B cell (primary cell): ENCODE results near the gene RHOT2. TPM values are rescaled to one million over a fixed set of nuclear protein-coding genes. Genes with fewer than 3 reads are reported as not detected.

ENCODE experiments used
- ATAC-seq: fragments of 200-7000 bp; cut with Tn5 transposase; one replicate; pipeline ENCODE4 v1.10.0; 2021; ENCODE audit warnings: low read depth, mild to moderate bottlenecking, moderate number of reproducible peaks, moderate library complexity
- CTCF ChIA-PET: fragments of 350-600 bp; sonication (Branson Sonifier 250); formaldehyde crosslinking; loops from one replicate; lab custom pipeline; 2021; ENCODE audit warnings: antibody characterized with exemption, inconsistent platforms; lab: Charles Lee
- POLR2A ChIA-PET: fragments of 350-600 bp; sonication (Branson Sonifier 250); formaldehyde crosslinking; loops from one replicate; lab custom pipeline; 2021; ENCODE audit warnings: antibody characterized with exemption; lab: Charles Lee
- DNase-seq: peaks from one replicate; pipeline ENCODE4 v3.0.0; 2013
- H2AFZ ChIP-seq: 2 replicates; pipeline ENCODE4 v1.6.1; 2012; ENCODE audit warnings: mild to moderate bottlenecking, low read depth, low read length; ENCODE audit not compliant: insufficient read depth, poor library complexity, severe bottlenecking
- H3K27ac ChIP-seq, 2 donors: 1 replicate in 1 of 2; 2 replicates in 1 of 2; pipeline ENCODE4 v1.5.1; 2012 to 2013; ENCODE audit warnings: low read length in 2 of 2, mild to moderate bottlenecking in 2 of 2, moderate library complexity in 1 of 2
- H3K27me3 ChIP-seq, 4 experiments: fragments of 200-600 bp in 1 of 4; sonication (generic) in 1 of 4; replicated peaks in 1 of 4; 1 replicate in 2 of 4; 2 replicates in 2 of 4; pipeline versions ENCODE4 v1.6.1 to v1.7.0; 2013 to 2016; ENCODE audit warnings: low read length in 3 of 4, mild to moderate bottlenecking in 2 of 4, mixed read lengths in 1 of 4, moderate library complexity in 1 of 4; ENCODE audit not compliant: insufficient read depth in 4 of 4, control insufficient read depth in 3 of 4; ENCODE audit errors: control extremely low read depth in 1 of 4
- H3K36me3 ChIP-seq, 2 experiments: replicated peaks in 1 of 2; 1 replicate in 1 of 2; 2 replicates in 1 of 2; pipeline versions ENCODE4 v1.6.1 to v1.7.1; 2013; ENCODE audit warnings: low read length in 1 of 2; ENCODE audit not compliant: insufficient read depth in 2 of 2, control insufficient read depth in 1 of 2; ENCODE audit errors: control extremely low read depth in 1 of 2, extremely low read depth in 1 of 2
- H3K4me1 ChIP-seq, 2 donors: fragments of 200-600 bp in 1 of 2; sonication (generic) in 1 of 2; 1 replicate in 1 of 2; 2 replicates in 1 of 2; pipeline versions ENCODE4 v1.5.1 to v1.6.1; 2013 to 2017; ENCODE audit warnings: low read length in 2 of 2; ENCODE audit not compliant: control insufficient read depth in 2 of 2, insufficient read depth in 2 of 2
- H3K4me2 ChIP-seq: replicated peaks from 2 replicates; pipeline ENCODE3; 2012; ENCODE audit warnings: mild to moderate bottlenecking, low read depth, low read length; ENCODE audit not compliant: poor library complexity, severe bottlenecking
- H3K4me3 ChIP-seq, 5 experiments: fragments of 200-600 bp in 1 of 5; sonication (generic) in 1 of 5; 1 replicate in 3 of 5; 2 replicates in 2 of 5; pipeline versions ENCODE4 v1.5.1 to v1.7.0; 2011 to 2016; ENCODE audit warnings: low read length in 4 of 5, mild to moderate bottlenecking in 4 of 5, low read depth in 2 of 5, control low read depth in 1 of 5, moderate library complexity in 1 of 5; ENCODE audit not compliant: insufficient read depth in 1 of 5; ENCODE audit errors: control extremely low read depth in 1 of 5, extremely low read depth in 1 of 5
- H3K79me2 ChIP-seq: fragments of 200-600 bp; sonication (generic); one replicate; pipeline ENCODE4 v1.6.0; 2016; ENCODE audit warnings: low read length; ENCODE audit not compliant: control insufficient read depth, insufficient read depth
- H3K9ac ChIP-seq: fragments of 200-600 bp; sonication (generic); 2 replicates; pipeline ENCODE4 v1.6.1; 2017; ENCODE audit warnings: mild to moderate bottlenecking, low read length, moderate library complexity
- H3K9me3 ChIP-seq, 3 donors: one replicate each; pipeline versions ENCODE4 v1.6.1 to v1.7.1; 2013; ENCODE audit warnings: low read length in 2 of 3; ENCODE audit not compliant: control insufficient read depth in 2 of 3, insufficient read depth in 1 of 3; ENCODE audit errors: control extremely low read depth in 1 of 3
- H4K20me1 ChIP-seq: 2 replicates; pipeline ENCODE4 v1.6.0; 2012; ENCODE audit warnings: mild to moderate bottlenecking, low read length; ENCODE audit not compliant: insufficient read depth, control insufficient read depth, poor library complexity, severe bottlenecking
- H3K27ac Mint-ChIP-seq: one replicate; pipeline ENCODE4 v1.8.0; 2021; ENCODE audit warnings: mixed read lengths
- H3K27me3 Mint-ChIP-seq: one replicate; pipeline ENCODE4 v1.8.0; 2021; ENCODE audit warnings: mixed read lengths
- H3K4me1 Mint-ChIP-seq: one replicate; pipeline ENCODE4 v1.8.0; 2021; ENCODE audit warnings: mixed read lengths
- H3K4me3 Mint-ChIP-seq: one replicate; pipeline ENCODE4 v1.8.0; 2021; ENCODE audit warnings: mixed read lengths
- H3K9me3 Mint-ChIP-seq: one replicate; pipeline ENCODE4 v1.8.0; 2022; ENCODE audit warnings: mixed read lengths; ENCODE audit not compliant: insufficient read depth
- EZH2 ChIP-seq: IDR thresholded peaks from 2 replicates; pipeline ENCODE4 v1.6.1; 2012; ENCODE audit warnings: borderline replicate concordance, low read depth, mild to moderate bottlenecking, moderate library complexity, low read length; ENCODE audit not compliant: insufficient read depth, poor library complexity, severe bottlenecking
- WGBS: methylation state at CpG from one replicate; pipeline ENCODE4 v1.1.5; 2013; ENCODE audit warnings: missing lambda C conversion rate; ENCODE audit not compliant: insufficient coverage; 5-methylcytosine and 5-hydroxymethylcytosine counted together
- intact Hi-C: fragments of 100-400 bp; cut with micrococcal nuclease; formaldehyde crosslinking; loops from one replicate; pipeline ENCODE4 v1.10.0; 2022
- polyA plus RNA-seq: library from polyadenylated mRNA; depleted of rRNA; stranded (reverse); fragments of >200 nt; gene quantifications from 2 replicates; pipeline ENCODE4 v1.2.3, GENCODE V29; 2012
- total RNA-seq, 2 donors: library from RNA; stranded (reverse); fragments of 120-200 nt in 1 of 2; gene quantifications; 1 replicate in 1 of 2; 2 replicates in 1 of 2; pipeline versions ENCODE4 v1.2.3 to v1.2.4, GENCODE V29; 2013 to 2022
- TF ChIP-seq, protein P1 (sequence below): fragments of 200-600 bp; IDR thresholded peaks from one replicate; pipeline ENCODE4 v1.8.0; 2022; ENCODE audit warnings: antibody characterized with exemption, mild to moderate bottlenecking

The RHOT2 gene
- total and polyA plus RNA-seq, 2 donors (not counting 1 experiment from before 2014, with no cell fraction given): 207 to 461 TPM

DNA sequence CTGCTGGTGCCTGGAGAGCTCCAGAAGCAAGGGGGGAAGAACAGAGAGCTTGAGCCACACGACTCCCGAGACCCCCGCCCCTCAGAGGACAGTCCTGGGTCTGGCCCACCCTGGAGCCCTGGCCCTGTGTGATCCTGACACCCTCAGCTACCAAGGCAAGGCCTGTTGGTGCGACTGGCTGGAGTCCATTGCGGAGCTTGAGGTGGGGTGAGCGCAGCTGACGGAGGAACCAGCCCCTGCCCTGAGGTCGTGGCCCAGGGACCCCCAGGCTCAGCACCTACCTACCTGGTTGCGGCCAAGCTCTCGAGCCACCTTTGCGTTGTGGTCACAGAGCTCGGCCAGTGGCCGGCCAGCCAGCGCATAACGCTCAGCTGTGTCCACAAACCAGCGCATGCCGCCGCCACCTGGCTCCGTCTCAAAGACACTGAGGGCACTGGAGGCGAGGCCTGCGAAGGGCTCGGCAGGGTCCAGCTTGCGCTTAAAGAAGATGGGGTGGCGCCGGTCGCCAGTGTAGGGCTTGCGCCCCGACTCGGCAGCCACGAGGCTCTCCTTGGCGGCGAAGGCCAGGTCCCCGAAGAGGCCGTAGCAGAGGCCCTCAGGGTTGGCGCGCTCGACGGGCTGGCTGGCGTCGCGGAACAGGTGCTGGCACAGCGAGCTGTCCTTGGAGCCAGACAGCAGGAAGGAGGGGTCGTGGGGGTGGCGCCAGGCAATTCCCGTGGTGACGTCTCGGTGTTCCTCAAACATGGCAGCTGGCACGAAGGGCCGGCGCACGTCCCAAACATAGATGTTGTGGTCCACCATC lies 18.7 kb downstream of the RHOT2 start:
- Histone ChIP-seq H3K36me3 (peaks cover 0 to 26% of the 10 kb centered on the region in 2 experiments), H3K4me3 (no peak overlapping the region), H3K27ac (no peak overlapping the region), H3K9me3 (peaks cover 0 to 11% (median 0%) of the 10 kb centered on the region in 3 donors), H2AFZ (no peak overlapping the region), H3K9ac (no peak overlapping the region), H3K4me1 (peaks cover 28 to 47% of the 10 kb centered on the region in 2 donors), H3K27me3 (no peaks in the 10 kb centered on the region), H3K4me2 (no peak overlapping the region), H3K79me2 (peaks cover 41% of the 10 kb centered on the region), H4K20me1 (peaks cover 24% of the 10 kb centered on the region)
- no peaks in the 10 kb centered on the region for H3K9me3 Mint-ChIP-seq
- ChIA-PET CTCF (no interaction called here), POLR2A (interaction anchor here (0.6 kb wide), 1 partner anchor 12 kb away, joined by 8 read pairs; no protein-coding TSS in a partner anchor)
- 98% methylated on average over 49 of the region's 51 CpGs for WGBS
- no peak overlapping the region for H3K27ac Mint-ChIP-seq
- peaks cover 35% of the 10 kb centered on the region for H3K4me1 Mint-ChIP-seq
- TF ChIP-seq EZH2: no peak
- TF ChIP-seq, protein P1, sequence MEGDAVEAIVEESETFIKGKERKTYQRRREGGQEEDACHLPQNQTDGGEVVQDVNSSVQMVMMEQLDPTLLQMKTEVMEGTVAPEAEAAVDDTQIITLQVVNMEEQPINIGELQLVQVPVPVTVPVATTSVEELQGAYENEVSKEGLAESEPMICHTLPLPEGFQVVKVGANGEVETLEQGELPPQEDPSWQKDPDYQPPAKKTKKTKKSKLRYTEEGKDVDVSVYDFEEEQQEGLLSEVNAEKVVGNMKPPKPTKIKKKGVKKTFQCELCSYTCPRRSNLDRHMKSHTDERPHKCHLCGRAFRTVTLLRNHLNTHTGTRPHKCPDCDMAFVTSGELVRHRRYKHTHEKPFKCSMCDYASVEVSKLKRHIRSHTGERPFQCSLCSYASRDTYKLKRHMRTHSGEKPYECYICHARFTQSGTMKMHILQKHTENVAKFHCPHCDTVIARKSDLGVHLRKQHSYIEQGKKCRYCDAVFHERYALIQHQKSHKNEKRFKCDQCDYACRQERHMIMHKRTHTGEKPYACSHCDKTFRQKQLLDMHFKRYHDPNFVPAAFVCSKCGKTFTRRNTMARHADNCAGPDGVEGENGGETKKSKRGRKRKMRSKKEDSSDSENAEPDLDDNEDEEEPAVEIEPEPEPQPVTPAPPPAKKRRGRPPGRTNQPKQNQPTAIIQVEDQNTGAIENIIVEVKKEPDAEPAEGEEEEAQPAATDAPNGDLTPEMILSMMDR: no peak
- no peak overlapping the region for H3K4me3 Mint-ChIP-seq
- intact Hi-C loops: no loop called here
- DNase-seq (no peak), ATAC-seq (no peak)
- H3K27me3 Mint-ChIP-seq: no peaks in the 10 kb centered on the region

DNA sequence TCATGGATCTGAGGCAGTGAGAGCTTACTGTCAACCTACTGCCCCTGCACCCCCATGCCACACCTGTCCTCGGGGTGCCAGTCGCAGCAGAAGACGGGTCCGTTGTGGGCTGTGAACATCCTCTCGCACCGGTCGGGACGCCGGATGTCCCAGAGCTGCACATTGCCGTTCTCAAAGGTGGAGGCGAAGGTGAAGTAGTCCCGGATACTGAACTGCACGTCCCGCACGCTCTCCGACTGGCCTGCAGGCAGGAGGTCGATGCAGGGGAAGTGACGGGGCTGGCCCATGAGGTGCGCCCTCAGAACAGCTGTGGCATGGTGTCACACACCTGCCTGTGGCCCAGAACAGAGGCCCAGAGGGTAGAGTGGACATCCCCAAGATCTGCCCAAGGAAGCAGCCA lies 19.6 kb downstream of the RHOT2 start:
- DNase-seq (no peak), ATAC-seq (no peak)
- Mint-ChIP-seq H3K4me3 (peak overlapping the region; percentile 23), H3K27me3 (peaks cover 1% of the 10 kb centered on the region), H3K27ac (no peak overlapping the region), H3K4me1 (peaks cover 28% of the 10 kb centered on the region), H3K9me3 (no peaks in the 10 kb centered on the region)
- Histone ChIP-seq H3K27me3 (peaks cover 0 to 4% (median 0%) of the 10 kb centered on the region in 4 experiments), H3K79me2 (peaks cover 32% of the 10 kb centered on the region), H3K9ac (no peak overlapping the region), H3K4me2 (no peak overlapping the region), H3K27ac (no peak overlapping the region), H3K9me3 (peaks cover 0 to 11% (median 0%) of the 10 kb centered on the region in 3 donors), H3K36me3 (peaks cover 0 to 18% of the 10 kb centered on the region in 2 experiments), H3K4me1 (peaks cover 25 to 41% of the 10 kb centered on the region in 2 donors), H3K4me3 (no peak overlapping the region), H2AFZ (no peak overlapping the region), H4K20me1 (peaks cover 16% of the 10 kb centered on the region)
- CTCF ChIA-PET: no interaction called here
- POLR2A ChIA-PET: interaction anchor here (0.6 kb wide), 1 partner anchor 12 kb away, joined by 8 read pairs; no protein-coding TSS in a partner anchor
- TF ChIP-seq EZH2: no peak
- TF ChIP-seq, protein P1: no peak
- intact Hi-C loops: no loop called here
- WGBS: 93% methylated on average over 19 of the region's 19 CpGs
